Fibroblast of skin of right quadriceps (primary cell): ENCODE data around the gene BOK.

Source experiments
- DNase-seq: peaks from one replicate; pipeline ENCODE4 v3.0.0-alpha.2; 2013

The BOK gene

GRCh38 chr2:241606186-241606585 is 47.6 kb downstream of the BOK start:
- DNase-seq = no peak

- DNase-seq = no peak
Observed at GRCh38 chr2:241607162-241607885, 48.8 kb downstream of the BOK start.

- DNase-seq = no peak
Observed at GRCh38 chr2:241608881-241609280, 50.3 kb downstream of the BOK start.

GRCh38 chr2:241609859-241610793 is 51.6 kb downstream of the BOK start:
- DNase-seq = peak; percentile 87

- no peak for DNase-seq
Observed at GRCh38 chr2:241611062-241611461, 52.5 kb downstream of the BOK start.

GRCh38 chr2:241612156-241613016 is 53.8 kb downstream of the BOK start:
- DNase-seq = no peak

GRCh38 chr2:241613017-241613780 is 54.7 kb downstream of the BOK start:
- DNase-seq = no peak

GRCh38 chr2:241615041-241615440 is 56.5 kb downstream of the BOK start:
- DNase-seq = no peak

GRCh38 chr2:241615522-241616052 is 57.0 kb downstream of the BOK start:
- DNase-seq = no peak

GRCh38 chr2:241616168-241617125 is 57.9 kb downstream of the BOK start:
- DNase-seq = no peak

GRCh38 chr2:241617431-241618154 is 59.0 kb downstream of the BOK start:
- no peak for DNase-seq

GRCh38 chr2:241618296-241618805 is 59.8 kb downstream of the BOK start:
- no peak for DNase-seq

GRCh38 chr2:241618829-241619228 is 60.3 kb downstream of the BOK start:
- DNase-seq = no peak

- DNase-seq = no peak
Observed at GRCh38 chr2:241619597-241620418, 61.3 kb downstream of the BOK start.

- DNase-seq = peak; percentile 20
Observed at GRCh38 chr2:241620419-241620769, 61.8 kb downstream of the BOK start.
